Caco-2 (cell line): ENCODE results near the gene PPIL4. TPM values are rescaled to one million over a fixed set of nuclear protein-coding genes. Genes with fewer than 3 reads are reported as not detected.

ENCODE experiments used
- BruUV-seq: library from RNA; stranded (reverse); fragments of 400-500 nt; replicated peaks from 2 replicates; lab custom pipeline; 2021; lab: Mats Ljungman, UMichigan
- CTCF ChIA-PET: fragments of 300-600 bp; sonication (Branson Sonifier 250); formaldehyde crosslinking; loops from one replicate; lab custom pipeline; 2022; ENCODE audit warnings: antibody characterized with exemption; lab: Charles Lee
- POLR2A ChIA-PET: fragments of 300-600 bp; sonication (Branson Sonifier 250); formaldehyde crosslinking; loops from one replicate; lab custom pipeline; 2022; ENCODE audit warnings: antibody characterized with exemption; lab: Charles Lee
- DNase-seq, 2 experiments: peaks; one replicate each; pipeline versions ENCODE4 v3.0.0 to v3.0.0-alpha.2; 2020 to 2022
- H3K27me3 ChIP-seq: replicated peaks from 2 replicates; pipeline ENCODE4 v1.6.0; 2011; ENCODE audit warnings: low read length; ENCODE audit not compliant: control insufficient read depth, insufficient read depth
- H3K36me3 ChIP-seq: 2 replicates; pipeline ENCODE4 v1.5.1; 2011; ENCODE audit warnings: low read length; ENCODE audit not compliant: control insufficient read depth, insufficient read depth
- H3K4me1 ChIP-seq: fragments of 250-450 bp; sonication (Bioruptor Pico); 2 replicates; pipeline ENCODE4 v1.5.1; 2020; ENCODE audit warnings: mild to moderate bottlenecking
- H3K4me3 ChIP-seq: 2 replicates; pipeline ENCODE4 v1.5.1; 2011; ENCODE audit warnings: low read depth, mild to moderate bottlenecking, control low read depth, low read length
- H3K9me3 ChIP-seq: fragments of 250-450 bp; sonication (Bioruptor Pico); 2 replicates; pipeline ENCODE4 v1.5.1; 2020; ENCODE audit warnings: mild to moderate bottlenecking, moderate library complexity
- H3K27ac Mint-ChIP-seq: one replicate; pipeline ENCODE4 v1.8.0; 2022; ENCODE audit warnings: mixed read lengths; ENCODE audit not compliant: unreplicated experiment
- H3K27me3 Mint-ChIP-seq: one replicate; pipeline ENCODE4 v1.8.0; 2022; ENCODE audit warnings: mixed read lengths; ENCODE audit not compliant: insufficient read depth, unreplicated experiment
- H3K36me3 Mint-ChIP-seq: one replicate; pipeline ENCODE4 v1.8.0; 2022; ENCODE audit warnings: mild to moderate bottlenecking, mixed read lengths; ENCODE audit not compliant: insufficient read depth, unreplicated experiment
- H3K4me1 Mint-ChIP-seq: one replicate; pipeline ENCODE4 v1.8.0; 2022; ENCODE audit warnings: low read depth, mixed read lengths; ENCODE audit not compliant: unreplicated experiment
- H3K4me3 Mint-ChIP-seq: one replicate; pipeline ENCODE4 v1.8.0; 2022; ENCODE audit warnings: mild to moderate bottlenecking, moderate library complexity, mixed read lengths; ENCODE audit not compliant: unreplicated experiment
- H3K9me3 Mint-ChIP-seq: one replicate; pipeline ENCODE4 v1.8.0; 2022; ENCODE audit warnings: mixed read lengths; ENCODE audit not compliant: unreplicated experiment
- CTCF ChIP-seq, 2 experiments: fragments of 200-600 bp in 1 of 2; IDR thresholded peaks; 1 replicate in 1 of 2; 2 replicates in 1 of 2; pipeline versions ENCODE4 v1.5.1 to v1.8.0; 2011 to 2022; ENCODE audit warnings: antibody characterized with exemption in 1 of 2, control low read depth in 1 of 2, inconsistent platforms in 1 of 2, low read depth in 1 of 2, low read length in 1 of 2, mild to moderate bottlenecking in 1 of 2, moderate library complexity in 1 of 2; ENCODE audit not compliant: insufficient read depth in 1 of 2, severe bottlenecking in 1 of 2, unreplicated experiment in 1 of 2
- intact Hi-C: fragments of 100-400 bp; cut with micrococcal nuclease; formaldehyde crosslinking; loops from one replicate; pipeline ENCODE4 v1.10.0; 2022; ENCODE audit not compliant: unreplicated experiment
- total RNA-seq: library from RNA; stranded (reverse); gene quantifications from 2 replicates; pipeline ENCODE4 v1.2.3, GENCODE V29; 2022

PPIL4 gene
- total RNA-seq, 1 experiment from 2014 or later: 28.4 TPM

GRCh38 chr6:149468179-149468578, 77.7 kb downstream of the PPIL4 start:
- H3K4me1 ChIP-seq: no peaks in the 10 kb centered on the region
- Mint-ChIP-seq H3K27me3 (no peaks in the 10 kb centered on the region), H3K4me3 (no peak overlapping the region), H3K27ac (no peak overlapping the region), H3K4me1 (no peaks in the 10 kb centered on the region), H3K9me3 (no peaks in the 10 kb centered on the region), H3K36me3 (no peaks in the 10 kb centered on the region)
- no peaks in the 10 kb centered on the region for H3K27me3 ChIP-seq
- H3K9me3 ChIP-seq: no peaks in the 10 kb centered on the region
- DNase-seq: no peak
- intact Hi-C loops: no loop called here
- H3K4me3 ChIP-seq: no peak overlapping the region
- POLR2A ChIA-PET: no interaction called here
- no TSS peak for BruUV-seq
- CTCF ChIA-PET: no interaction called here
- TF ChIP-seq CTCF (IDR thresholded peaks at IDR 0.05; ENCODE audit: insufficient read depth in 1 of 2, low read depth in 1 of 2, low read length in 1 of 2, severe bottlenecking in 1 of 2, unreplicated experiment in 1 of 2): no peak
- no peaks in the 10 kb centered on the region for H3K36me3 ChIP-seq

- intact Hi-C loops: no loop called here
- Mint-ChIP-seq H3K9me3 (no peaks in the 10 kb centered on the region), H3K27ac (no peak overlapping the region), H3K27me3 (no peaks in the 10 kb centered on the region), H3K4me3 (no peak overlapping the region), H3K4me1 (no peaks in the 10 kb centered on the region), H3K36me3 (no peaks in the 10 kb centered on the region)
- DNase-seq: no peak
- H3K27me3 ChIP-seq: no peaks in the 10 kb centered on the region
- H3K4me1 ChIP-seq: no peaks in the 10 kb centered on the region
- BruUV-seq: no TSS peak
- ChIA-PET POLR2A (no interaction called here), CTCF (no interaction called here)
- no peaks in the 10 kb centered on the region for H3K9me3 ChIP-seq
- H3K36me3 ChIP-seq: no peaks in the 10 kb centered on the region
- no peak for TF ChIP-seq CTCF (IDR thresholded peaks at IDR 0.05; ENCODE audit: insufficient read depth in 1 of 2, low read depth in 1 of 2, low read length in 1 of 2, severe bottlenecking in 1 of 2, unreplicated experiment in 1 of 2)
- no peak overlapping the region for H3K4me3 ChIP-seq
Observed at GRCh38 chr6:149467265-149467664, 78.6 kb downstream of the PPIL4 start.

- Mint-ChIP-seq H3K4me3 (no peak overlapping the region), H3K27me3 (no peaks in the 10 kb centered on the region), H3K4me1 (no peaks in the 10 kb centered on the region), H3K36me3 (no peaks in the 10 kb centered on the region), H3K9me3 (no peaks in the 10 kb centered on the region), H3K27ac (no peak overlapping the region)
- no TSS peak for BruUV-seq
- no peak for TF ChIP-seq CTCF (IDR thresholded peaks at IDR 0.05; ENCODE audit: insufficient read depth in 1 of 2, low read depth in 1 of 2, low read length in 1 of 2, severe bottlenecking in 1 of 2, unreplicated experiment in 1 of 2)
- no peaks in the 10 kb centered on the region for H3K4me1 ChIP-seq
- POLR2A ChIA-PET: no interaction called here
- DNase-seq: no peak
- H3K9me3 ChIP-seq: no peaks in the 10 kb centered on the region
- CTCF ChIA-PET: no interaction called here
- no peaks in the 10 kb centered on the region for H3K36me3 ChIP-seq
- H3K27me3 ChIP-seq: no peaks in the 10 kb centered on the region
- H3K4me3 ChIP-seq: no peak overlapping the region
- intact Hi-C loops: no loop called here
Observed at GRCh38 chr6:149464411-149464810, 81.4 kb downstream of the PPIL4 start.
